Measurements from ENCODE around the gene PLCXD3.

PLCXD3 gene

DNA sequence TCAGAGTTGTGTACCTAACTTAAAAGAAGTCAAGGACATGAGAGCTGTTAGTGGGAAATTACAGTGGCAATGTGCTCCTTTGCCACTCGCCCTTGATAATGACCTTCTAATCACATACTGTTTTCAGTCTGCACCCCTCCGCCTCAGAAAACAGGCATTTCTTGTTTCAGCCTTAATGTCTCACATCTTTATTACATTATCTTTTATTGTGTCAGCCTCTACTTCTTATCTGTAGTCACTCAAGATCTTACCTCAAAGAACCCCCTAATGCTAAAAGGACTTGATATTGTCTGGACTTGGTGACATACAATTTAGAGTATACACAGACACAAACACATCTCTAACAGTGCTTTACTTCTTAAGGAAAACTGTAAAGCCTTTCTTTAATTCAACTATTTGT is 97.9 kb downstream of the PLCXD3 start:
- DNase-seq, result no peak

DNA sequence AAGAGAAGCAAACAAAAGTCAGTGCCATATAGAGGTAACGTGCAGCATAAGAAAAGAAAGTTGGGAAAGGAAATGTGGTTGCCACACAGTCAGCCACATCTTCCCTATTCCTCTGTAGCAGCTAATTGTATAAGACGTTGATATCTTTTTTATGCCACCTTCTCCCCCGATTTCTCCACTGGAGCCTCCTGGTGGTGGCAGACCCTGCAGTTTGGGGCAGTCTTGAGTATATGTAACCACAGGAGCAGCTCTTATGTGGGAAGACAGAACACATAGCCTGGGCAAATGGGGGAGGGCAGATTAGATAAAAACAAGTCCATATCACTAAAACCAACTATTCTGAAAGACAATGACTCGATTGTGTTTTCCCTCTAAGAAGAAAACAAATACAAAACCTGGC is 99.7 kb downstream of the PLCXD3 start:
- DNase-seq, result no peak

- no peak for DNase-seq
Observed at GRCh38 chr5:41410307-41410706, 100.1 kb downstream of the PLCXD3 start.

GRCh38 chr5:41408676-41409443 is 101.5 kb downstream of the PLCXD3 start:
- no peak for DNase-seq

GRCh38 chr5:41406936-41407335 is 103.5 kb downstream of the PLCXD3 start:
- DNase-seq, result no peak

DNA sequence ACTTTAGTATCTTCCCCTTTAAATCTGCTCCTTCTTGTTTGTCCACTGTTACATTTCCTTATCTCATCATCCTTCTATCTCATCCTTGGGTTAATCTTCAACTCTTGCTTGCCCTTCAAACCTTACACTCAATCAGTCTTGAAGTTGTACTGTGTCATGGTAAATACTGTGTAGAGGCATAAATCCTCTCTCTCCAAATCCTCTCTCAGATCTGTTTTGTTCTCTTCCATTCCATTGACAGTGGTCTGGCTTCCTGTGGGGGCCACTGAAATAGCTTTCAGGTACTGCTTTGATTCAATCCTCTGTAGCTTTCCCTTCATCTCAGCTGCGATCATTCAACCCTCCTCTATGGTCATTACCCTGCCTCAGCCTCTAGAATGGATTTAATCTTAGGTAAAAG is 104.0 kb downstream of the PLCXD3 start:
- DNase-seq, result no peak

- DNase-seq, result no peak
Observed at GRCh38 chr5:41404757-41405156, 105.6 kb downstream of the PLCXD3 start.

- DNase-seq, result no peak
Observed at GRCh38 chr5:41403846-41404245, 106.6 kb downstream of the PLCXD3 start.

DNA sequence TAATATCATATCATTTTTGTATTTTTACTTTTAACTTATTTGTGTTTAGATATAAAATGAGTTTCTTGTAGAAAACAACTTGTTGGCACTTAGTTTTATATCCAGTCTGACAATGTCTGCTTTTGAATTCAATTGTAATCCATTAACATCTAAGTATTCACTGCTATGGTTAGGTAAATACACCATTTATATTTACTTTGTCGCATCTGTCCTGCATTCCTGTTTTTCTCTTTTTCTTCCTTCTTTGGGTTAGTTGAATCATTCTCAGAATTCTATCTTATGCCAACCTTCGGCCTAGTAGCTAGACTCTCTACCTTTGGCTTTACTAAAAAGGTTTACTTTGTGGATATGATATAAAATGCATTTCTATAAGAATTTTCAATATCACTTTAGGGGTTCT is 107.6 kb downstream of the PLCXD3 start:
- no peak for DNase-seq

- DNase-seq, result no peak
Observed at GRCh38 chr5:41399839-41400238, 110.6 kb downstream of the PLCXD3 start.

- DNase-seq, result no peak
Observed at GRCh38 chr5:41392016-41392415, 118.4 kb downstream of the PLCXD3 start.

GRCh38 chr5:41374631-41375030 is 135.8 kb downstream of the PLCXD3 start:
- DNase-seq, result no peak

GRCh38 chr5:41373230-41373629 is 137.2 kb downstream of the PLCXD3 start:
- no peak for DNase-seq

DNA sequence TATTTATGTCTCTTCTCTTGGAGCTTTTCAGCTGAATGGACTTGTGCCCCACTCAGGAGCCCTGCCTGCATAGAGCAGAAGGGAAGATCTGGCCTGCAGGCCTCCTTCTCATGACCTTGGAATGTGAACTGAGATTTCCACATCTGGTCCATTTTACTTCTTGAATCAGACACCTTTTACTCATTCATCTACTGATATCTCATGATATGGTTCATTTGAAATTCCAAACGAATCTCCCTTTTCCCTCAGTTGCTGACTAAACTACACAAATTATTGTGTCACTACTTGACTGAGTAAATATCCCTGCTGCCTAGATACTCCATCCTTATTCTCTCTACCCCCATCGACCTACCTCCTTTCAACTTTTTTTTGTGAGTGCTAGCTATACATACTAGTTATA is 138.7 kb downstream of the PLCXD3 start:
- DNase-seq, result no peak

DNA sequence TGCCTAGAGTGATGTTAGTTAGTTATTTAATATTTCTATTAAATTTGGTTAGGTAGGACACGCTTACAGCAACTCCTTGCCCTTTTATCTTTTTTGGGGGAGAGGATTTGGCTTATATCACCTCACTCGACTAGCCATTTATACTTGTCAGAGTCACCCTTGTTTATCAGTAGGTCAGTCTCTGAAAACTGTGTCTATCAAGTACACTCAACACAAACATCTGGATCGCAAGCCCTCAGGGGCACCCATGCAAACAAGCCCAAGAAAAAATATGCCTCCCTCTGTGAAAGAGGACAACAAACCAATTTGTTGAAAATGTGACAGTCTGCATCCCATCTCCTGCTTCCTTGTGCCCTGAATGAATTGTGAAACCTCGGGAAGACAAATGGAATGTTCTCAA is 139.9 kb downstream of the PLCXD3 start:
- no peak for DNase-seq

DNA sequence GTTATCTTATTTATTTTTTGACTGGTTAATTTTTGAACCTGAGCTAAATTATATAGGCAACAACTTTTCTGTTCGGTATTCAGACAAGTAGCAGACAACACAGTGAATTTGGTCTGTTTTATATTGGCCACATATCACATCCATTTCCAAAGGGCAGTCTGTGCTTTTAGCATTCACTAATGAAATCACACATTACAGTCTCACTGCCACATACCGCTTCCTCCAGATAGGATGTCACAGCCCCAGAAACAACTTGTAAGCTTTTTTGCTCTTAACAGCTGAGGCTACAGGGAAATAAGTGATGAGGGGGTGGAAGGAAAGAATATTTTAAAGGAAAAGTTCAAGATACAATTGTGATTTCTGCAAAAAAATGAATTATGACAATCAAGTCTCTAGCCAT is 140.6 kb downstream of the PLCXD3 start:
- no peak for DNase-seq

DNA sequence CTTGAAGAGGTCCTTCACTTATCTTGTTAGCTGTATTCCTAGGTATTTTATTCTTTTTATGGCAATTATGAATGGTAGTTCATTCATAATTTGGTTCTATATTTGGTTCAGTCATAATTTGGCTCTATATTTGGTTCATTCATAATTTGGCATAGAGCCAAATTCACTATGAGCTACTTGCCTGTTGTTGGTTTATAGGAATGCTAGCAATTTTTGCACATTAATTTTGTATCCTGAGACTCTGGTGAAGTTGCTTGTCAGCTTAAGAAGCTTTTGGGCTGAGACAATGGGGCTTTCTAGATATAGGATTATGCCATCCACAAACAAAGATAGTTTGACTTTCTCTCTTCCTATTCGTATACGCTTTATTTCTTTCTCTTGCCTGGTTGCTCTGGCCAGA is 142.2 kb downstream of the PLCXD3 start:
- DNase-seq, result no peak

GRCh38 chr5:41365369-41365768 is 145.0 kb downstream of the PLCXD3 start:
- DNase-seq, result no peak

DNA sequence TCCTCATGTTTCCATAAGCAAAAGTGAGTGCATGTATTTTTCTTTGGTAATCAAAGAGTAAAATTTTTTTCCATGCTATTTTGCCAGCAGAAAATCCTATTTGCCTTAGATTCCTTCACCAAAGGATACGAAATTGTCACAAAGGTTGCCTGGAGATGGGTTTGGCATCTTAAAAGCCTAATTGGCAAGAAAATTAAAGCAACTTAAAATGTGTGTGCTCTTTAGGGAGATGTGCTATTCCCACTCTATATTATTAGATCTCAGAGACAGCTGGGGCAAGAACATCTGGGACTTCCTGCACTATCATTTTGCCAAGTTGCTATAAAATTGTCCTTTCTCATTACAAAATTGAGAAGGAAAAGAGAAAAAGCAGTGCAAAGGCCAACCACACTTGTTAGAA is 146.1 kb downstream of the PLCXD3 start:
- no peak for DNase-seq

GRCh38 chr5:41363343-41363986 is 146.9 kb downstream of the PLCXD3 start:
- DNase-seq, result no peak

DNA sequence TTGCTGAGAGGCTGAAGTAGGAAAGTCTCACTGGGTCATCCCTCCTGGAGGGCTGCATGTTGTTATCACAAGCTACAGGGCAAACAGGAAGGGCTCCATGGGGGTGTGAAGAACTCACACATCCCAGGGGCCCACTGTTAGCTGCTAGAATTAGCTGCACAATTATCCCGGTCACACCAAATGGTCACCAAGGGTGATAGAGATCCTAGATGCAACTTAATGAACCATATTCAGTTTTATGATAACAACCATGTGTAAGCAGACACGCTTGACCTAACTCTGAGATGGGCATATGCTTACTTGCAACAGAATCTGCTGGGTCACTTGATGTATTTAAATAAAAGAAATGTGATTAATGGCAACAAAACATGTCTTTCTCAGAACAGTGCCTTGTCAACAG is 153.6 kb downstream of the PLCXD3 start:
- DNase-seq, result no peak

DNA sequence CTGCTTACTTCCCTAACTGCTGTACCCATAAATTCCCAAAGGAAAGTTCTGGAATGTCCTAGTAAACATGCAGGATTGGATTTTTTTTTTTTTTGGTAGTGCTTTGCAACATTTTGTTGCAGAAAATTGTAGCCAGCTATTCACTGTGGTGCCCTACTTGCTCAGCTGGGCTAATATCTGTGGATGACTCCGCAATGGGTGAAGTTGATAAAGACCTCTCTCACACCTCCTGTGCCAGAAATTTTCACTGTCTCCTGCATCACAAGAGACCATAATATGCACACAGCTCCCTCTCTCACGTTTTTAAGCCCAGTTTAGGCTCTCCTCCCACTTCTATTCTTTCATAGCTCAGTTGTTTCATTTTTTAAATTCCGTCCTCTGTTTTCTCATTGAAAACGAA is 160.6 kb downstream of the PLCXD3 start:
- DNase-seq, result no peak

DNA sequence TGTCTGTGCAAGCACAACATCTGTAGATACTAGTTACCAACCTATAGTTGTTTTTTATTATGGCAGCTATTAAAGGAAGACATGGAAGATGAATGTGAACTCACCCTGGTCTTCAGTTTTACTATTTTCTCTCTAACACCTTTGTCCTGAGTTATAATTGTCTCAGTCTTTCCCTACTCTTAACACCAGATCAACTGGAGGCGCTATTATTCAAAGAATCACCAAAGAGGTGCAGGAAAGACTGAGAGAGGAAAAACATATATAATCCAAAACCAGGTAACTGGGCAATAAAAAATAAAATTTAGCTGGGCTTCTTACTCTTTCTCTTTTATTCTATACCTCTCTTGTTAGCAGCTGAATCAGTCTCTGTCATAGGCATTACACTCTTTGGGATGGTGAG is 162.8 kb downstream of the PLCXD3 start:
- no peak for DNase-seq

- no peak for DNase-seq
Observed at GRCh38 chr5:41346609-41347008, 163.8 kb downstream of the PLCXD3 start.

DNA sequence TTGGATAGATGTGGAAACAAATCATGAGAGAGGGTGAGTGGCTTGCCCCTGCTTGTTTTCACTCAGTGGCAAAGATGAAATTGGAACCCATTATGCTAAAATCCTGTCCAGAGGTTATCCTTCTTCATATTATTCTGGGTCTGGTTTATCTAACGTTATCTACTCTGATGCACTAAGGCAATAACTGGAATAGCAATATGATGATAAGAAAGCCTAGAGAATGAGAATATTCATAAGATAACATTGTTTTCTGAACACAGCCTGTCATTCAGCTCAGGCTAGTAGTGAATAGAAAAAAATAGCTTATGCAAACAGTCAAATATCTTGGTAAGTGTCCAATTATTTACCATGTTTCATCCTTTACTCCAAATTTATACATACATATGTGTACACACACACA is 165.1 kb downstream of the PLCXD3 start:
- DNase-seq, result no peak

Data from NCI-H1105 (cell line).